ENCODE data around the gene RNF130.

RNF130 gene

DNA sequence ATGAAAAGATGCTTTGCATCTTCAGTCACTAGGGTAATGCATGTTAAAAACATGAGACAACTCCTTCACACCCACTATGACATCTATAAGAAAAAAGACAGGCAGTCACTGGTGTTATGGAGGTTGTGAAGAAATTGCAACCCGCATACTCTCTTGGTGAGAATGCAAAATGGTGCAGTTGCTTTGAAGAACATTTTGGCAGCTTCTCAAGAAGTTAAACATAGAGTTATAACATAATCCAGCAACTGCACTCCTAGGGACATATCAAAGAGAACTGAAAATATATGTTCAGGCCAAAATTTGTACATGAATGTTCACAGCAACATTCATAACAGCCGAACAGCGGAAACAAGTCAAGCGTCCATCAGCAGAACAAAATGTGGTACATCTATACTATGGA lies 117.6 kb downstream of the RNF130 start:
- TF ChIP-seq, protein P1, sequence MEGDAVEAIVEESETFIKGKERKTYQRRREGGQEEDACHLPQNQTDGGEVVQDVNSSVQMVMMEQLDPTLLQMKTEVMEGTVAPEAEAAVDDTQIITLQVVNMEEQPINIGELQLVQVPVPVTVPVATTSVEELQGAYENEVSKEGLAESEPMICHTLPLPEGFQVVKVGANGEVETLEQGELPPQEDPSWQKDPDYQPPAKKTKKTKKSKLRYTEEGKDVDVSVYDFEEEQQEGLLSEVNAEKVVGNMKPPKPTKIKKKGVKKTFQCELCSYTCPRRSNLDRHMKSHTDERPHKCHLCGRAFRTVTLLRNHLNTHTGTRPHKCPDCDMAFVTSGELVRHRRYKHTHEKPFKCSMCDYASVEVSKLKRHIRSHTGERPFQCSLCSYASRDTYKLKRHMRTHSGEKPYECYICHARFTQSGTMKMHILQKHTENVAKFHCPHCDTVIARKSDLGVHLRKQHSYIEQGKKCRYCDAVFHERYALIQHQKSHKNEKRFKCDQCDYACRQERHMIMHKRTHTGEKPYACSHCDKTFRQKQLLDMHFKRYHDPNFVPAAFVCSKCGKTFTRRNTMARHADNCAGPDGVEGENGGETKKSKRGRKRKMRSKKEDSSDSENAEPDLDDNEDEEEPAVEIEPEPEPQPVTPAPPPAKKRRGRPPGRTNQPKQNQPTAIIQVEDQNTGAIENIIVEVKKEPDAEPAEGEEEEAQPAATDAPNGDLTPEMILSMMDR (IDR thresholded peaks at IDR 0.05; ENCODE audit: low read depth, low read length) = no peak
- no peak for DNase-seq (ENCODE audit: extremely low read depth, low read depth)

DNA sequence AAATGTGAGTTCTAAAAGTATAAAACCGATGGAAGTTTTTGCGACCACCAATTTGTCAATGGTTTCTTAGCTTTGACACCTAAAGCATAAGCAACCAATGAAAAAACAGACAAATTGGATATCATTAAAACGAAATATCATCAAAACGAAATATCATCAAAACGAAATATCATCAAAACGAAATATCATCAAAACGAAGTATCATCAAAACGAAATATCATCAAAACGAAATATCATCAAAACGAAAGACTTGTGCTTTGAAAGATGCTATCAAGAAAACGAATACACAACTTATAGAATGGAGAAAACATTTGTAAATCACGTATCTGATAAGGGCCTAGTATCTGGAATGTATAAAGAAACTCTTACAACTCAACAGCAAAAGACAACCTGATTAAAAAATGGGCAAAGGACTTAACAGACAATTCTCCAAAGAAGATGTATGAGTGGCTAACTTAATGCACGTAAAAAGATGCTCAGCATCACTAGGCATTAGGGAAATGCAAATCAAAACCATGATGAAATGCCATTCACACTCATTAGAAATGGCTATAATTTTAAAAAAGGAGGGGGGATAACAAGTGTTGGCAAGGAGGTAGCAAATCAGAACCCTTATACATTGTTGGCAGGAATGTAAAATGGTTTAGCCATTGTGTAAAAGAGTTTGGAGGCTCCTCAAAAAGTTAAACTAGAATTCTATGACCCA lies 134.4 kb downstream of the RNF130 start:
- TF ChIP-seq, protein P1 (IDR thresholded peaks at IDR 0.05; ENCODE audit: low read depth, low read length) = no peak
- DNase-seq (ENCODE audit: extremely low read depth, low read depth) = no peak

DNA sequence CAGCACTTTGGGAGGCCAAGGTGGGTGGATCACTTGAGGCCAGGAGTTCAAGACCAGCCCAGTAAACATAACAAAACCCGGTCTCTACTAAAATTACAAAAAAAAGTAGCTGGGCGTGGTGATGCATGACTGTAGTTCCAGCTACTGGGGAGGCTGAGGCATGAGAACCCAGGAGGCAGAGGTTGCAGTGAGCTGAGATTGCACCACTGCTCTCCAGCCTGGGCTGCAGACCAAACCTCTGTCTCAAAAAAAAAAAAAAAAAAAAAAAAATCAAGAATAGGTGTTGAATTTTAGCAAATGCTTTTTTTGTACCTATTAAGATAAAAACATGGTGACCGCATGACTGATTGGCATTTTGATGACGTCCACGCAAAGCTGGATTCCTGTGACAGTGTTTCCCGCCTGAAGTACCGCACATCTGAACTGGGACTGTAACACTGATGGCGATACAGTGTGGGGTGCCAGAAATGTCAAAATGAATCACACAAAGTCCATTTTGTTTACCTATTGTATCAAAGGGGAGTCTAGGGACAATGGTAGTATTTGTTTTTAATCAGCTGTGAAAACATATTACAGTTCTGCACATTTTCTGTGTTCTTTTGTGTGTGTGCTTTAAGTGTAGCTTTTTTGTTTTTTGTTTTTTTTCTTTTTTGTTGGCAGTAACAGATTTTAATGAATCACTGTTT lies 140.6 kb downstream of the RNF130 start:
- TF ChIP-seq, protein P1 (IDR thresholded peaks at IDR 0.05; ENCODE audit: low read depth, low read length) = no peak
- no peak for DNase-seq (ENCODE audit: extremely low read depth, low read depth)

DNA sequence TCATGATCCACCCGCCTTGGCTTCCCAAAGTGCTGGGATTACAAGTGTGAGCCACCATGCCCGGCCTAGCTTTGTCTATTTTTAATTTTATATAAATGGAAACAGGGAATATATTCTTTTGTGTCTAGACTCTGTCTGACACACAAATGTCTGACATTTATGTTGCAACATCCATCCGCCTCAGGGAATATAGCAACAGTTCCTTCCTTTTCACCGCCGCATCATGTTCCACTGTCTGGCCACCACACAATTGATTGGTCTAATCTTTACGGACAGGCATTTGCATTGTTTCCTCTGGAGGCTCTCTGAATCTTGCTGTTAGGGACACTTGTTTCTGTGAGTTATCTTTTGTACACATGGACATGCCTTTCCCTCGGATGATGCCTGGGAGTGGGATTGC lies 143.7 kb downstream of the RNF130 start:
- DNase-seq (ENCODE audit: extremely low read depth, low read depth) = no peak
- TF ChIP-seq, protein P1 (IDR thresholded peaks at IDR 0.05; ENCODE audit: low read depth, low read length) = no peak

DNA sequence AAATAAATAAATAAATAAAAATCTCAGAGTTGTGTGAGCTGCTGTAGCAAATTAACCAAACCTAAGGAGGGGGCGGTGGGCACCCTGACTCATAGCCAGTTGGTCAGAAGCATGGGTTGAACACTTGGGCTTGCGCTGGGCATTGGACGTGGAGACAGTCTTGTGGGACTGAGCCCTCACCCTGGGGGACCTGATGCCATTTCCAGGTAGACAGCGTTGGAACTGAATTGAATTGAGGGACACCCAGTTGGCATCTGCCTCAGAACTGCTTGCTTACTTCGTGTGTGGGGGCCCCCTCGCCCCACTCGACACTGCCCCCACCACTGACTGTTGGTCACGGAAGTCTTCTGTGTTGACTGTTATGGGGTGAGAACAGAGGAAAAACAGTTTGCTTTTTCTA lies 144.9 kb downstream of the RNF130 start:
- DNase-seq (ENCODE audit: extremely low read depth, low read depth) = no peak
- TF ChIP-seq, protein P1 (IDR thresholded peaks at IDR 0.05; ENCODE audit: low read depth, low read length) = no peak

DNA sequence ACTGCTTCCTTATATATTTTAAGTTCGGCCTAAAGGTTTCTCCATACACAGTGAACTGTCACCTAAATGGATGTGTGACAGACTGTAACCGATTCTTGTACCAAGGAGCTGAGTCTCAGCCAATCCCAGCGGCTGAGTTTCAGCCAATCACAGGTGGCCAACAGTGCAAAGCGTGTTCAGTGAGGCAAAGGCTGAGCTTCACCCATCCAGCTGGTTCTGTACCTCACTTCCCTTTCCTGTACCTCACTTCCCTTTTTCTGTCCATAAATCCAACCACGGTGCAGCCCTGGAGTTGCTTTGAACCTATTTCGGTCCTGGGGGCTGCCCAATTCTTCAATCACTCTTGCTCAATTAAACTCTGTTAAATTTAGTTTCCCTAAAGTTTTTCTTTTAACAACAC lies 148.1 kb downstream of the RNF130 start:
- no peak for DNase-seq (ENCODE audit: extremely low read depth, low read depth)
- TF ChIP-seq, protein P1 (IDR thresholded peaks at IDR 0.05; ENCODE audit: low read depth, low read length) = no peak

DNA sequence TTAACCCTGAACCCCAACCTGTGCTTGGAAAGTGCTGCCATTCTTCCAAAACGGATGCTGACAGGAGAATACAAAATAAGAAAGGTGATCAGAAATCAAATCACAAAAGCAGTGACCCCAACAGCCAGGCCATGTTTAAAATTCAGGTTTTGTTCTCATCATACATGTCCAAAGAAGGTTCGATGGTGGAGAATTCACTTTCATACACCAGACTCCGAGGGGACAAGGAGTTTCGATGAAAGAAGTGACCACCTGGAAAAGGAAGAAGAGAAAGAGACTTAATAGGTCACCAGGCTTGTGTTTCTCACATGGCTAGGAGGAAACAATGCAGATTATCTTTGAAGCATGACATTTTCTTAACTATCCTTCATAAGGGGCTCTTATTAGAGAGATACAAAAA lies 151.4 kb downstream of the RNF130 start:
- TF ChIP-seq, protein P1 (IDR thresholded peaks at IDR 0.05; ENCODE audit: low read depth, low read length) = no peak
- DNase-seq (ENCODE audit: extremely low read depth, low read depth) = no peak
